Suprapubic skin (tissue), 4 donors: Measurements from ENCODE around the gene MRTO4. TPM values are rescaled to one million over a fixed set of nuclear protein-coding genes. Genes with fewer than 3 reads are reported as not detected.
"Not testable (repeated sequence)": the region's sequence is repeated elsewhere in the genome, so short reads cannot be mapped to it uniquely, and the experiment has no call there.

Experiments
- DNase-seq, 2 donors: peaks; one replicate each; pipeline ENCODE4 v3.0.0-alpha.2; 2019; ENCODE audit warnings: low spot score in 2 of 2
- H3K27ac ChIP-seq: fragments of 200-600 bp; sonication (generic); one replicate; pipeline ENCODE4 v1.5.1; 2019
- H3K27me3 ChIP-seq: fragments of 200-600 bp; sonication (generic); one replicate; pipeline ENCODE4 v1.5.1; 2019
- H3K36me3 ChIP-seq: fragments of 200-600 bp; sonication (generic); one replicate; pipeline ENCODE4 v1.5.1; 2019
- H3K4me1 ChIP-seq: fragments of 200-600 bp; sonication (generic); one replicate; pipeline ENCODE4 v1.5.1; 2019
- H3K4me3 ChIP-seq: fragments of 200-600 bp; sonication (generic); one replicate; pipeline ENCODE4 v1.5.1; 2019; ENCODE audit warnings: mild to moderate bottlenecking
- H3K9me3 ChIP-seq: fragments of 200-600 bp; sonication (generic); one replicate; pipeline ENCODE4 v1.5.1; 2019
- CTCF ChIP-seq, 2 donors: fragments of 200-600 bp in 1 of 2; fragments of 450-650 bp in 1 of 2; sonication (generic) in 1 of 2; IDR thresholded peaks; one replicate each; pipeline ENCODE4 v1.5.1; 2016 to 2019; ENCODE audit warnings: antibody characterized with exemption in 2 of 2, mild to moderate bottlenecking in 1 of 2, moderate library complexity in 1 of 2
- EP300 ChIP-seq: sonication (generic); formaldehyde crosslinking; IDR thresholded peaks from one replicate; pipeline ENCODE4 v1.6.1; 2017; ENCODE audit warnings: antibody characterized with exemption
- POLR2A ChIP-seq, 2 donors: fragments of 450-650 bp; IDR thresholded peaks; one replicate each; pipeline ENCODE4 v1.6.1; 2017; ENCODE audit warnings: antibody characterized with exemption in 2 of 2, mild to moderate bottlenecking in 2 of 2, moderate library complexity in 2 of 2
- POLR2AphosphoS5 ChIP-seq, 3 donors: sonication (generic); formaldehyde crosslinking; IDR thresholded peaks; one replicate each; pipeline ENCODE4 v1.6.1; 2017; ENCODE audit warnings: antibody characterized with exemption in 3 of 3
- WGBS: methylation state at CpG from one replicate; pipeline ENCODE4 v1.1.5; 2018; 5-methylcytosine and 5-hydroxymethylcytosine counted together
- total RNA-seq, 4 donors: library from RNA; depleted of rRNA; stranded (reverse); fragments of >200 nt; gene quantifications; one replicate each; pipeline ENCODE4 v1.1.0, GENCODE V29; 2016

Gene MRTO4
- total RNA-seq, 4 donors from 2014 or later = 13.2 to 32.4 (median 22.9) TPM

GRCh38 chr1:19258353-19258752 is 6.7 kb downstream of the MRTO4 start:
- H3K9me3 ChIP-seq = no peaks in the 10 kb centered on the region
- H3K27ac ChIP-seq = no peak overlapping the region
- 90% methylated on average over 9 of the region's 10 CpGs for WGBS
- peaks cover 11% of the 10 kb centered on the region for H3K4me1 ChIP-seq
- H3K27me3 ChIP-seq = no peaks in the 10 kb centered on the region
- no peak for TF ChIP-seq EP300
- no peak for TF ChIP-seq POLR2A (IDR thresholded peaks at IDR 0.05)
- no peak for TF ChIP-seq CTCF (IDR thresholded peaks at IDR 0.05)
- TF ChIP-seq POLR2AphosphoS5 (IDR thresholded peaks at IDR 0.05) = no peak
- H3K4me3 ChIP-seq = no peak overlapping the region
- peaks cover 58% of the 10 kb centered on the region for H3K36me3 ChIP-seq
- DNase-seq = no peak

GRCh38 chr1:19260211-19261138 is 8.9 kb downstream of the MRTO4 start:
- Histone ChIP-seq H3K36me3 (peaks cover 55% of the 10 kb centered on the region), H3K27me3 (no peaks in the 10 kb centered on the region), H3K9me3 (no peaks in the 10 kb centered on the region), H3K4me3 (no peak overlapping the region), H3K4me1 (no peaks in the 10 kb centered on the region), H3K27ac (no peak overlapping the region)
- WGBS = 68% methylated on average over 17 of the region's 21 CpGs
- no peak for DNase-seq
- TF ChIP-seq POLR2AphosphoS5 (IDR thresholded peaks at IDR 0.05) = no peak
- no peak for TF ChIP-seq EP300
- TF ChIP-seq POLR2A (IDR thresholded peaks at IDR 0.05) = no peak

GRCh38 chr1:19262047-19262446 is 10.4 kb downstream of the MRTO4 start:
- TF ChIP-seq POLR2AphosphoS5 (IDR thresholded peaks at IDR 0.05) (no peak), POLR2A (IDR thresholded peaks at IDR 0.05) (no peak), CTCF (IDR thresholded peaks at IDR 0.05) (no peak), EP300 (no peak)
- H3K27ac ChIP-seq = no peak overlapping the region
- H3K27me3 ChIP-seq = no peaks in the 10 kb centered on the region
- no peak for DNase-seq
- no peaks in the 10 kb centered on the region for H3K9me3 ChIP-seq
- 90% methylated on average over 5 of the region's 5 CpGs for WGBS
- no peak overlapping the region for H3K4me3 ChIP-seq
- H3K4me1 ChIP-seq = no peaks in the 10 kb centered on the region
- H3K36me3 ChIP-seq = peaks cover 41% of the 10 kb centered on the region

GRCh38 chr1:19262744-19263143 is 11.1 kb downstream of the MRTO4 start:
- WGBS = 92% methylated on average over 5 of the region's 5 CpGs
- Histone ChIP-seq H3K4me1 (no peaks in the 10 kb centered on the region), H3K36me3 (peaks cover 35% of the 10 kb centered on the region), H3K27ac (no peak overlapping the region), H3K27me3 (no peaks in the 10 kb centered on the region), H3K4me3 (no peak overlapping the region), H3K9me3 (no peaks in the 10 kb centered on the region)
- no peak for DNase-seq
- no peak for TF ChIP-seq CTCF (IDR thresholded peaks at IDR 0.05)
- TF ChIP-seq POLR2AphosphoS5 (IDR thresholded peaks at IDR 0.05) = no peak
- no peak for TF ChIP-seq POLR2A (IDR thresholded peaks at IDR 0.05)
- TF ChIP-seq EP300 = no peak

GRCh38 chr1:19268445-19268844 is 16.8 kb downstream of the MRTO4 start:
- H3K4me1 ChIP-seq = no peaks in the 10 kb centered on the region
- H3K36me3 ChIP-seq = peaks cover 2% of the 10 kb centered on the region
- H3K27me3 ChIP-seq = no peaks in the 10 kb centered on the region
- H3K27ac ChIP-seq = no peak overlapping the region
- no peak overlapping the region for H3K4me3 ChIP-seq
- WGBS = 87% methylated on average over 10 of the region's 11 CpGs
- peak in 1 of 2 donors; percentile 48 for DNase-seq
- no peaks in the 10 kb centered on the region for H3K9me3 ChIP-seq
- no peak for TF ChIP-seq EP300
- TF ChIP-seq POLR2A (IDR thresholded peaks at IDR 0.05) = no peak
- no peak for TF ChIP-seq POLR2AphosphoS5 (IDR thresholded peaks at IDR 0.05)
- no peak for TF ChIP-seq CTCF (IDR thresholded peaks at IDR 0.05)

- not testable (repeated sequence) for H3K27ac ChIP-seq, H3K27me3 ChIP-seq, H3K4me1 ChIP-seq, H3K9me3 ChIP-seq, H3K36me3 ChIP-seq, H3K4me3 ChIP-seq
- DNase-seq = peak in 1 of 2 donors; percentile 16
- WGBS = 51% methylated on average over 9 of the region's 9 CpGs
Observed at GRCh38 chr1:19269427-19270342, 18.1 kb downstream of the MRTO4 start.

GRCh38 chr1:19270343-19270730 is 18.7 kb downstream of the MRTO4 start:
- DNase-seq, H3K4me3 ChIP-seq, H3K9me3 ChIP-seq, H3K4me1 ChIP-seq, H3K27ac ChIP-seq, H3K36me3 ChIP-seq, H3K27me3 ChIP-seq: not testable (repeated sequence)
- 80% methylated on average over 1 of the region's 6 CpGs for WGBS
